ENCODE data around the gene PDCD4. TPM values are rescaled to one million over a fixed set of nuclear protein-coding genes. Genes with fewer than 3 reads are reported as not detected.

Gene PDCD4
- total and polyA plus RNA-seq, 9 of the 15 experiments (the other 6 are each of a cell fraction or from before 2014, with no cell fraction given): 12.9 to 44.1 (median 33.7) TPM

DNA sequence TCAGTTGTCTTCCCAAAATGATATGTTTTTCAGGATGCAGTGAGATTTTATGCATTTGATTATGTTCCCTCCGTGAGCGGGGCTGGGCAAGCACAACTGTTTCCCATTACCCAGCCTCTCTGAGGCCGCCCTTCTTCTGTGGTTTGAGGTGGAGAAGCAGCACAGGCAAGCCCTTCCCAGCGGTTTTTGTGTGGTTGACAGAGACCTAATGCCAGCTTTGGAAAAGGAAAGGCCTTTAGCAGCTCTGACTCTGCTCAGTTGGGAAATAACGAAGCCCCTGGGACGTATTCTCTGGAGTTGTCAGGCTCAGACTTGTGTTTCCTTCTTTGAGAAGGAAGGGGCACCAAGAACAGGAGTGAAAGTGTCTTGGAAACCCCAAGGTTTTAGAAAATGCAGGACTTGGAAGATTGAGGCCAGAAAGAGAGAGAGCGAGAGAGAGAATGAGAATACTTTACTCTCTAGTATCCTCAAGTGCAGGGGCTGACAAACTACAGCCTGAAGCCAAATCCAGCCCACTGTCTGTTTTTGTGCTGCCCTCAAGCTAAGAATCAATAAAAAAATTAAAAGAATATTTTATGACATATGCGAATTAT lies 20.6 kb upstream of the PDCD4 start:
- CTCF ChIA-PET (ENCODE audit: low intra/inter-chr PET ratio): no interaction called here
- no peak for FAIRE-seq
- BruUV-seq (replicated peaks): no TSS peak
- H3K79me2 ChIP-seq (ENCODE audit: control insufficient read depth, insufficient read depth, low read length): no peaks in the 10 kb centered on the region
- H3K9me1 ChIP-seq (ENCODE audit: control insufficient read depth, insufficient read depth, low read length): no peaks in the 10 kb centered on the region
- WGBS (ENCODE audit: insufficient coverage, low coverage, missing lambda C conversion rate): 52% methylated on average over 7 of the region's 8 CpGs
- H3K27me3 ChIP-seq (ENCODE audit: control insufficient read depth in 2 of 2, insufficient read depth in 2 of 2, low read length in 2 of 2): no peaks in the 10 kb centered on the region
- no peak for DNase-seq (ENCODE audit: extremely low read depth in 1 of 4, low spot score in 3 of 4)
- no peak overlapping the region for H3K4me3 ChIP-seq
- peaks cover 0 to 3% of the 10 kb centered on the region in 2 experiments; a peak in 2 of 5 replicates for H3K4me1 ChIP-seq (replicated peaks in 1 of 2; ENCODE audit: control insufficient read depth in 2 of 2, insufficient read depth in 2 of 2, low read length in 2 of 2)
- intact Hi-C loops (cut with micrococcal nuclease) (no loop called here), in situ Hi-C loops (cut with MboI) (no loop called here)
- no peaks in the 10 kb centered on the region for H4K20me1 ChIP-seq (replicated peaks; ENCODE audit: control insufficient read depth, insufficient read depth, low read length)
- no peak overlapping the region for H3K27ac ChIP-seq (ENCODE audit: extremely low read depth, low read depth, low read length)
- H3K9ac ChIP-seq (ENCODE audit: insufficient read depth in 1 of 2, low read depth in 2 of 2, low read length in 2 of 2): no peak overlapping the region
- H2AFZ ChIP-seq (ENCODE audit: low read depth, low read length): no peak overlapping the region
- no peaks in the 10 kb centered on the region for H3K36me3 ChIP-seq (ENCODE audit: control insufficient read depth, insufficient read depth, low read length)
- ATAC-seq: no peak
- H3K9me3 ChIP-seq (replicated peaks; ENCODE audit: control insufficient read depth, insufficient read depth, low read depth, low read length): peaks cover 4% of the 10 kb centered on the region; the same call in 1 of the 2 replicates
- no peak overlapping the region for H3K4me2 ChIP-seq (ENCODE audit: insufficient read depth, low read length)
- POLR2A ChIA-PET: interaction anchor here (0.7 kb wide), 1 partner anchor 128 kb away, joined by 3 read pairs; no protein-coding TSS in a partner anchor
- TF ChIP-seq TEAD4 (IDR thresholded peaks at IDR 0.05; ENCODE audit: low read length) (no peak), TEAD4 (CRISPR knock-in tag; IDR thresholded peaks at IDR 0.05; ENCODE audit: borderline replicate concordance) (no peak), CBX3 (IDR thresholded peaks at IDR 0.05; ENCODE audit: borderline replicate concordance in 1 of 2, low read length in 2 of 2) (no peak)

DNA sequence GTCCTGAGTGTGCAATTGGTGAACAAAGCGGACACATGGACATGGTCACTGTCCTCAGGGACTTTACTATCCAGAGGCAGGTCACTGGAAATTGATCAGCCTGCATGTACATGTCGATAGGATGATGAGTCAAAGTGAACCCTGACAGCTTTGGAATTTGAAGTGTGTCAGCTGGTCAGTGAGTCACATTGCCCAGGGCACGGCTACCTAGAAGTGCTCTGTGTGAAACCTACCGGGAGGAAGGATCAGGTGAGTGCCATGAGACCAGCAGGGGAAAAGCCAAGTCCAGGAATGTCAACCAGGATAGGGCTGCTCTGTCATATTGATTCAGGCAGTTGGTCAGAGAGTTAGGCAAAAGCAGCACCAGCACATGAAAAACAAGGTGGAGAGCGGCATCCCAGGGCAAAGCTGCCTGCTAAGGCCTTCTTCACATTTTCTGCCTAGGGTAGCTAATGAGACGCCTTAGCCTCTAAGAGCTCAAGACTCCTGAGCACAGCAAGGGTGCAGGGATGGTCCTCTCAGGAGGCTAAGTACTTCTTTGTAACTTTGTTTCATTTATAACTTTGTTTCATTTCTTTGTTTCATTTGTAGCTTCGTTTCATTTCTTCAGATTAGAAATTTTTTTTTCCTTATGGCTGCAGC lies 19.4 kb upstream of the PDCD4 start:
- ATAC-seq (no peak), FAIRE-seq (peak; percentile 67), DNase-seq (ENCODE audit: extremely low read depth in 1 of 4, low spot score in 3 of 4) (no peak)
- peaks cover 4% of the 10 kb centered on the region; the same call in 1 of the 2 replicates for H3K9me3 ChIP-seq (replicated peaks; ENCODE audit: control insufficient read depth, insufficient read depth, low read depth, low read length)
- POLR2A ChIA-PET: interaction anchor here (0.6 to 1.1 kb wide), 2 partner anchors 9 to 19 kb away, joined by 3 to 4 read pairs; partner anchors contain the start of gene PDCD4
- H3K9ac ChIP-seq (ENCODE audit: insufficient read depth in 1 of 2, low read depth in 2 of 2, low read length in 2 of 2): peak overlapping the region in 1 of 2 experiments; percentile 17; a peak in 1 of 4 replicates
- H3K9me1 ChIP-seq (ENCODE audit: control insufficient read depth, insufficient read depth, low read length): no peaks in the 10 kb centered on the region
- H3K4me2 ChIP-seq (ENCODE audit: insufficient read depth, low read length): no peak overlapping the region
- peaks cover 3 to 7% of the 10 kb centered on the region in 2 experiments; a peak in 3 of 5 replicates for H3K4me1 ChIP-seq (replicated peaks in 1 of 2; ENCODE audit: control insufficient read depth in 2 of 2, insufficient read depth in 2 of 2, low read length in 2 of 2)
- in situ Hi-C loops (cut with MboI) (no loop called here), intact Hi-C loops (cut with micrococcal nuclease) (no loop called here)
- CTCF ChIA-PET (ENCODE audit: low intra/inter-chr PET ratio): no interaction called here
- TF ChIP-seq KDM4B (IDR thresholded peaks at IDR 0.05; ENCODE audit: borderline replicate concordance in 2 of 2, low read depth in 1 of 2) (no peak), RBM39 (optimal IDR thresholded peaks at IDR 0.05; ENCODE audit: low read depth, low read length) (no peak), PRMT5 (CRISPR knock-in tag; IDR thresholded peaks at IDR 0.05) (no peak), ZNF583 (CRISPR knock-in tag; IDR thresholded peaks at IDR 0.05) (no peak), RHOXF2B (CRISPR knock-in tag; conservative IDR thresholded peaks at IDR 0.05) (no peak)
- TF ChIP-seq, protein P1, sequence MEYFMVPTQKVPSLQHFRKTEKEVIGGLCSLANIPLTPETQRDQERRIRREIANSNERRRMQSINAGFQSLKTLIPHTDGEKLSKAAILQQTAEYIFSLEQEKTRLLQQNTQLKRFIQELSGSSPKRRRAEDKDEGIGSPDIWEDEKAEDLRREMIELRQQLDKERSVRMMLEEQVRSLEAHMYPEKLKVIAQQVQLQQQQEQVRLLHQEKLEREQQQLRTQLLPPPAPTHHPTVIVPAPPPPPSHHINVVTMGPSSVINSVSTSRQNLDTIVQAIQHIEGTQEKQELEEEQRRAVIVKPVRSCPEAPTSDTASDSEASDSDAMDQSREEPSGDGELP (CRISPR knock-in tag; IDR thresholded peaks at IDR 0.05; ENCODE audit: borderline replicate concordance): peak; percentile 24; the same call in 1 of the 2 replicates
- no peaks in the 10 kb centered on the region for H3K27me3 ChIP-seq (ENCODE audit: control insufficient read depth in 2 of 2, insufficient read depth in 2 of 2, low read length in 2 of 2)
- peak overlapping the region; percentile 20; the same call in 1 of the 2 replicates for H2AFZ ChIP-seq (ENCODE audit: low read depth, low read length)
- H3K4me3 ChIP-seq: no peak overlapping the region
- no peaks in the 10 kb centered on the region for H4K20me1 ChIP-seq (replicated peaks; ENCODE audit: control insufficient read depth, insufficient read depth, low read length)
- WGBS (ENCODE audit: insufficient coverage, low coverage, missing lambda C conversion rate): 37% methylated on average over 7 of the region's 7 CpGs
- BruUV-seq (replicated peaks): no TSS peak
- H3K27ac ChIP-seq (ENCODE audit: extremely low read depth, low read depth, low read length): no peak overlapping the region
- H3K79me2 ChIP-seq (ENCODE audit: control insufficient read depth, insufficient read depth, low read length): no peaks in the 10 kb centered on the region
- H3K36me3 ChIP-seq (ENCODE audit: control insufficient read depth, insufficient read depth, low read length): no peaks in the 10 kb centered on the region
